A549 (cell line): ENCODE results near the gene GSTO2.

ENCODE experiments used
- CHD2 ChIP-seq: fragments of 150-350 bp; IDR thresholded peaks from 2 replicates; pipeline ENCODE4 v1.6.1; 2014; ENCODE audit warnings: low read length; ENCODE audit not compliant: partially characterized antibody
- JUNB ChIP-seq: fragments of >200 bp; sonication (Bioruptor Twin); formaldehyde crosslinking; IDR thresholded peaks from 2 replicates; pipeline ENCODE4 v1.6.1; 2016
- POLR2A ChIP-seq: IDR thresholded peaks from 2 replicates; pipeline ENCODE4 v1.6.1; 2012; ENCODE audit warnings: mild to moderate bottlenecking, low read length
- TF ChIP-seq, protein P1 (sequence below): fragments of >200 bp; sonication (Bioruptor Twin); formaldehyde crosslinking; IDR thresholded peaks from 3 replicates; pipeline ENCODE4 v1.5.1; 2016
- TF ChIP-seq, protein P2 (sequence below): fragments of 450-650 bp; IDR thresholded peaks from 2 replicates; pipeline ENCODE4 v1.6.1; 2014; ENCODE audit warnings: antibody characterized with exemption
- TF ChIP-seq, protein P3 (sequence below): fragments of 200-600 bp; sonication (generic); IDR thresholded peaks from 2 replicates; pipeline ENCODE4 v1.6.1; 2016; ENCODE audit warnings: antibody characterized with exemption, mild to moderate bottlenecking, moderate library complexity
- TF ChIP-seq, protein P4 (sequence below): IDR thresholded peaks from 2 replicates; pipeline ENCODE4 v1.6.1; 2012

DNA sequence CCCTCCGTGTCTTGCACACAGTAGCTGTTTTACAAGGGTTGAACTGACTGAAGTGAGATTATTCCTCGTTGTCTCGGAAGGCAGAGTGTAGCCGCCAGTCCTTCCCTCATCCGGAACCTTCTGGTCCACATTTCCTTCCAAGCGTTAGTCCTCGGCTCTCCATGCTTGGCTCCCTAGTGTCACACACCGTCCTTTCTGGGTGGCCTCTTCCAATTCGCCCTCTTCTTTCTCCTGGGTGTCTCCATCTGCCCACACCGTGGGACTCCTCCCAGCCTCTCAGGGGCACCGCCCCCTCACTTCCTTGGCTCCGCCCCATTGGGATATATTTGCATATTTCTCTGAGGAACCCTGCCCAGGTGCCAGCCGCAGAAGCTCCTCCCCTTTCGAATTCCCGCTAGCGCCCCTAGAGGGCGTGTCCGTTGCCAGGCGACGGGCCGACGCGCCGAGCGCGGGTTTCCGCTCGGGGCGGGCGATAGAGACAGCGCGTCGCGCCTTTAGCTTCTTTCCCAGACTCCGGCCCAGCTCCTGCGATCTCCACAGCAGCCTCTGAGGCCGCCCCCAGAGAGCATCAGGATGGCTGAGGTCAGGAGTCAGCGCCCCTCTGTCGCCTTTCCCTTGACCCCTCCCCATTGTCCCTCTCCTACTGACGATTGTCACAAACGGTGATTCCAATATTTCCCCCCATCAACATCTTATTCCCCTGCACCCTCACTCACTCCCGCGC is 84.5 kb downstream of the GSTO2 start, which contains the start of gene CFAP58:
- TF ChIP-seq, protein P1, sequence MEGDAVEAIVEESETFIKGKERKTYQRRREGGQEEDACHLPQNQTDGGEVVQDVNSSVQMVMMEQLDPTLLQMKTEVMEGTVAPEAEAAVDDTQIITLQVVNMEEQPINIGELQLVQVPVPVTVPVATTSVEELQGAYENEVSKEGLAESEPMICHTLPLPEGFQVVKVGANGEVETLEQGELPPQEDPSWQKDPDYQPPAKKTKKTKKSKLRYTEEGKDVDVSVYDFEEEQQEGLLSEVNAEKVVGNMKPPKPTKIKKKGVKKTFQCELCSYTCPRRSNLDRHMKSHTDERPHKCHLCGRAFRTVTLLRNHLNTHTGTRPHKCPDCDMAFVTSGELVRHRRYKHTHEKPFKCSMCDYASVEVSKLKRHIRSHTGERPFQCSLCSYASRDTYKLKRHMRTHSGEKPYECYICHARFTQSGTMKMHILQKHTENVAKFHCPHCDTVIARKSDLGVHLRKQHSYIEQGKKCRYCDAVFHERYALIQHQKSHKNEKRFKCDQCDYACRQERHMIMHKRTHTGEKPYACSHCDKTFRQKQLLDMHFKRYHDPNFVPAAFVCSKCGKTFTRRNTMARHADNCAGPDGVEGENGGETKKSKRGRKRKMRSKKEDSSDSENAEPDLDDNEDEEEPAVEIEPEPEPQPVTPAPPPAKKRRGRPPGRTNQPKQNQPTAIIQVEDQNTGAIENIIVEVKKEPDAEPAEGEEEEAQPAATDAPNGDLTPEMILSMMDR: peak; percentile 74
- 0 out of 2 replicates have a peak, but pooled peaks have one; percentile 14 for TF ChIP-seq POLR2A
- TF ChIP-seq JUNB: no peak
- TF ChIP-seq, protein P2, sequence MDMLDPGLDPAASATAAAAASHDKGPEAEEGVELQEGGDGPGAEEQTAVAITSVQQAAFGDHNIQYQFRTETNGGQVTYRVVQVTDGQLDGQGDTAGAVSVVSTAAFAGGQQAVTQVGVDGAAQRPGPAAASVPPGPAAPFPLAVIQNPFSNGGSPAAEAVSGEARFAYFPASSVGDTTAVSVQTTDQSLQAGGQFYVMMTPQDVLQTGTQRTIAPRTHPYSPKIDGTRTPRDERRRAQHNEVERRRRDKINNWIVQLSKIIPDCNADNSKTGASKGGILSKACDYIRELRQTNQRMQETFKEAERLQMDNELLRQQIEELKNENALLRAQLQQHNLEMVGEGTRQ: no peak
- no peak for TF ChIP-seq CHD2
- TF ChIP-seq, protein P3, sequence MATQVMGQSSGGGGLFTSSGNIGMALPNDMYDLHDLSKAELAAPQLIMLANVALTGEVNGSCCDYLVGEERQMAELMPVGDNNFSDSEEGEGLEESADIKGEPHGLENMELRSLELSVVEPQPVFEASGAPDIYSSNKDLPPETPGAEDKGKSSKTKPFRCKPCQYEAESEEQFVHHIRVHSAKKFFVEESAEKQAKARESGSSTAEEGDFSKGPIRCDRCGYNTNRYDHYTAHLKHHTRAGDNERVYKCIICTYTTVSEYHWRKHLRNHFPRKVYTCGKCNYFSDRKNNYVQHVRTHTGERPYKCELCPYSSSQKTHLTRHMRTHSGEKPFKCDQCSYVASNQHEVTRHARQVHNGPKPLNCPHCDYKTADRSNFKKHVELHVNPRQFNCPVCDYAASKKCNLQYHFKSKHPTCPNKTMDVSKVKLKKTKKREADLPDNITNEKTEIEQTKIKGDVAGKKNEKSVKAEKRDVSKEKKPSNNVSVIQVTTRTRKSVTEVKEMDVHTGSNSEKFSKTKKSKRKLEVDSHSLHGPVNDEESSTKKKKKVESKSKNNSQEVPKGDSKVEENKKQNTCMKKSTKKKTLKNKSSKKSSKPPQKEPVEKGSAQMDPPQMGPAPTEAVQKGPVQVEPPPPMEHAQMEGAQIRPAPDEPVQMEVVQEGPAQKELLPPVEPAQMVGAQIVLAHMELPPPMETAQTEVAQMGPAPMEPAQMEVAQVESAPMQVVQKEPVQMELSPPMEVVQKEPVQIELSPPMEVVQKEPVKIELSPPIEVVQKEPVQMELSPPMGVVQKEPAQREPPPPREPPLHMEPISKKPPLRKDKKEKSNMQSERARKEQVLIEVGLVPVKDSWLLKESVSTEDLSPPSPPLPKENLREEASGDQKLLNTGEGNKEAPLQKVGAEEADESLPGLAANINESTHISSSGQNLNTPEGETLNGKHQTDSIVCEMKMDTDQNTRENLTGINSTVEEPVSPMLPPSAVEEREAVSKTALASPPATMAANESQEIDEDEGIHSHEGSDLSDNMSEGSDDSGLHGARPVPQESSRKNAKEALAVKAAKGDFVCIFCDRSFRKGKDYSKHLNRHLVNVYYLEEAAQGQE: no peak
- TF ChIP-seq, protein P4, sequence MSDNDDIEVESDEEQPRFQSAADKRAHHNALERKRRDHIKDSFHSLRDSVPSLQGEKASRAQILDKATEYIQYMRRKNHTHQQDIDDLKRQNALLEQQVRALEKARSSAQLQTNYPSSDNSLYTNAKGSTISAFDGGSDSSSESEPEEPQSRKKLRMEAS: peak; percentile 77
